ENCODE measurements around the gene SATB2. TPM values are rescaled to one million over a fixed set of nuclear protein-coding genes. Genes with fewer than 3 reads are reported as not detected.

The SATB2 gene
- total RNA-seq, 6 experiments from 2014 or later = 3.3 to 8.5 (median 6.0) TPM

DNA sequence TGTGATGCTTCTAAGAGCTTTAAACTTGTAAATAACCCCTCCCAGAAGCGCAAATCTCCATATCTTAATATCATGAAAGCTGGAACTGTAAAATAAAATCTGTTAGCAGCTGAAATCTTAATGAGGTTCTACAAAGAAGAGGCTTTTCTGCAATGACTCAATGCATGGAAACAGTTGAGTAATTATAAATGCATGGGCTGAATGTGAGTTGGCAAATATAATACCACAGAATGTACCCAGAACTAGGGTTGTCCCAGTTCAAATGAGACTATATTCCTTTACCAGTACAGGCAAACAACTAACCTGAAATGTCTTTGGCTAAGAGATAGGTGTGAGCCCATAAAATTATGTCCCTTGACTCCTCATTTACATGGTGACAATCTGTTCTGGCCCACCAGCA lies 52.9 kb downstream of the SATB2 start:
- Histone ChIP-seq H3K36me3 (no peaks in the 10 kb centered on the region), H3K4me3 (no peak overlapping the region), H3K4me1 (no peaks in the 10 kb centered on the region), H3K27me3 (no peaks in the 10 kb centered on the region), H3K27ac (no peak overlapping the region), H3K9me3 (no peaks in the 10 kb centered on the region)
- WGBS (ENCODE audit: insufficient coverage, low coverage, low lambda C conversion rate, missing lambda C conversion rate) = 84% methylated on average over 1 of the region's 1 CpG
- no peak for ATAC-seq
- intact Hi-C loops (cut with DNase I) = no loop called here
- no peak for TF ChIP-seq POLR2A (IDR thresholded peaks at IDR 0.05)
- TF ChIP-seq CTCF (IDR thresholded peaks at IDR 0.05) = no peak
- no peak for DNase-seq

GRCh38 chr2:199395311-199395710 lies 62.4 kb downstream of the SATB2 start:
- no peaks in the 10 kb centered on the region for H3K27me3 ChIP-seq
- H3K4me1 ChIP-seq = no peaks in the 10 kb centered on the region
- H3K27ac ChIP-seq = no peak overlapping the region
- no peaks in the 10 kb centered on the region for H3K9me3 ChIP-seq
- TF ChIP-seq CTCF (IDR thresholded peaks at IDR 0.05) (no peak), POLR2A (IDR thresholded peaks at IDR 0.05) (no peak)
- H3K4me3 ChIP-seq = no peak overlapping the region
- no peak for ATAC-seq
- DNase-seq = no peak
- H3K36me3 ChIP-seq = no peaks in the 10 kb centered on the region
- intact Hi-C loops (cut with DNase I) = no loop called here

DNA sequence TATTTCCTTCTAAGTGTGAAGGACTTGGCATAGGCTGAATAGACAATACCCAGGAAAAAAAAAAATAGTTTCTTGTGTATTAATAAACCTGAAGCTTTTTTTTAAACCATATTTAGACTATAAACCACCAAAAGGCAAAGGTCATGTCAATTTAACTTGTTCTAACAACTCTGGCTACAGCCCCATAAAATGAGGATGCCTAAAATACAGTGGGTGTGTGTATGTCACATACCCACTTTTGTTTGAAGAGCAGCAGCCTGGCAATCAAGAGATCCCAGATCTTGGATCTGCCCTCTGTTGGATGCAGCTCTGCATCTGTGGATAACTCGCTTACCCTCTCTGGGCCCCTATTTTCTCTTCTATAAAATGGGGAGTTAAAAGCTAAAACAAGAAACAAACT lies 65.4 kb downstream of the SATB2 start:
- no peaks in the 10 kb centered on the region for H3K4me1 ChIP-seq
- no peak for DNase-seq
- H3K36me3 ChIP-seq = no peaks in the 10 kb centered on the region
- no peaks in the 10 kb centered on the region for H3K9me3 ChIP-seq
- TF ChIP-seq CTCF (IDR thresholded peaks at IDR 0.05) = no peak
- TF ChIP-seq POLR2A (IDR thresholded peaks at IDR 0.05) = no peak
- no peak overlapping the region for H3K27ac ChIP-seq
- no peak for ATAC-seq
- no peaks in the 10 kb centered on the region for H3K27me3 ChIP-seq
- H3K4me3 ChIP-seq = no peak overlapping the region
- intact Hi-C loops (cut with DNase I) = no loop called here
- WGBS (ENCODE audit: insufficient coverage, low coverage, low lambda C conversion rate, missing lambda C conversion rate) = 94% methylated on average over 1 of the region's 1 CpG

DNA sequence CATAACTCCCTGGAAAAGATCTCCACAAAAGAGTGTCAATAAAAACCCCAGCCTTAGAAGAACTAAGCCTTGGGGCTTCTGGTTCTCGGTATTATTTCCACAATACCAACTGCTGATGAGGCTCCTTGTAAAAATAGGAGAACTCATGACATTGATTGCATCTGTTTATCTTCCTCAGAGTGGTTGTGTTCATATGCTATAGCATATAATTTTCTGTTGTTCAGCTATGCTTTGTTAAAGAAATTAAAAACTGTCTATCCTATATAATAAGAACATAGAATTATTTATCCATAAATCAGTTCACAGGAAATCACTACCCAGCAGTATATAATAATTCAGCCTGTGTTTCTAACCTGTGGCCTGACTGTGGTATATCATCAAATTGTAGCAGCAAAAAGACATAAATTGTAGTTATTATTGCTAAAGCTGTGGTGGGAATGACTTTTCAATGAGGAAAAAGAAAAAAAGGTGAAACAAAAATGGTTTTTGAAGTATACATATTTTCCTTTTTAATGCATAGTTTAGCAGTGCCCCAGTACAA lies 68.9 kb downstream of the SATB2 start:
- Histone ChIP-seq H3K9me3 (no peaks in the 10 kb centered on the region), H3K27me3 (no peaks in the 10 kb centered on the region), H3K27ac (no peak overlapping the region), H3K4me3 (no peak overlapping the region), H3K36me3 (no peaks in the 10 kb centered on the region), H3K4me1 (no peaks in the 10 kb centered on the region)
- ATAC-seq (no peak), DNase-seq (no peak)
- WGBS (ENCODE audit: insufficient coverage, low coverage, low lambda C conversion rate, missing lambda C conversion rate) = 73% methylated on average over 1 of the region's 1 CpG
- TF ChIP-seq POLR2A (IDR thresholded peaks at IDR 0.05) (no peak), CTCF (IDR thresholded peaks at IDR 0.05) (no peak)
- intact Hi-C loops (cut with DNase I) = no loop called here

- H3K27ac ChIP-seq = no peak overlapping the region
- no peaks in the 10 kb centered on the region for H3K36me3 ChIP-seq
- no peaks in the 10 kb centered on the region for H3K9me3 ChIP-seq
- TF ChIP-seq CTCF (IDR thresholded peaks at IDR 0.05) = no peak
- no peak for TF ChIP-seq POLR2A (IDR thresholded peaks at IDR 0.05)
- H3K27me3 ChIP-seq = no peaks in the 10 kb centered on the region
- ATAC-seq = no peak
- no peak for DNase-seq
- 89% methylated on average over 1 of the region's 1 CpG for WGBS (ENCODE audit: insufficient coverage, low coverage, low lambda C conversion rate, missing lambda C conversion rate)
- H3K4me1 ChIP-seq = no peaks in the 10 kb centered on the region
- intact Hi-C loops (cut with DNase I) = no loop called here
- H3K4me3 ChIP-seq = no peak overlapping the region
Observed at GRCh38 chr2:199384043-199384442, 73.7 kb downstream of the SATB2 start.

Data from right lobe of liver (tissue), 6 donors.